NB4 (cell line): Measurements from ENCODE around the gene NAA20.

Source experiments
- TF ChIP-seq, protein P1 (sequence below): IDR thresholded peaks from one replicate; pipeline ENCODE4 v1.5.1; 2012; ENCODE audit warnings: low read depth, low read length
- TF ChIP-seq, protein P2 (sequence below): IDR thresholded peaks from 2 replicates; pipeline ENCODE4 v1.6.1; 2011; ENCODE audit warnings: low read depth, low read length

GRCh38 chr20:20060234-20060998 is 43.3 kb downstream of the NAA20 start:
- TF ChIP-seq, protein P1, sequence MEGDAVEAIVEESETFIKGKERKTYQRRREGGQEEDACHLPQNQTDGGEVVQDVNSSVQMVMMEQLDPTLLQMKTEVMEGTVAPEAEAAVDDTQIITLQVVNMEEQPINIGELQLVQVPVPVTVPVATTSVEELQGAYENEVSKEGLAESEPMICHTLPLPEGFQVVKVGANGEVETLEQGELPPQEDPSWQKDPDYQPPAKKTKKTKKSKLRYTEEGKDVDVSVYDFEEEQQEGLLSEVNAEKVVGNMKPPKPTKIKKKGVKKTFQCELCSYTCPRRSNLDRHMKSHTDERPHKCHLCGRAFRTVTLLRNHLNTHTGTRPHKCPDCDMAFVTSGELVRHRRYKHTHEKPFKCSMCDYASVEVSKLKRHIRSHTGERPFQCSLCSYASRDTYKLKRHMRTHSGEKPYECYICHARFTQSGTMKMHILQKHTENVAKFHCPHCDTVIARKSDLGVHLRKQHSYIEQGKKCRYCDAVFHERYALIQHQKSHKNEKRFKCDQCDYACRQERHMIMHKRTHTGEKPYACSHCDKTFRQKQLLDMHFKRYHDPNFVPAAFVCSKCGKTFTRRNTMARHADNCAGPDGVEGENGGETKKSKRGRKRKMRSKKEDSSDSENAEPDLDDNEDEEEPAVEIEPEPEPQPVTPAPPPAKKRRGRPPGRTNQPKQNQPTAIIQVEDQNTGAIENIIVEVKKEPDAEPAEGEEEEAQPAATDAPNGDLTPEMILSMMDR = no peak
- TF ChIP-seq, protein P2, sequence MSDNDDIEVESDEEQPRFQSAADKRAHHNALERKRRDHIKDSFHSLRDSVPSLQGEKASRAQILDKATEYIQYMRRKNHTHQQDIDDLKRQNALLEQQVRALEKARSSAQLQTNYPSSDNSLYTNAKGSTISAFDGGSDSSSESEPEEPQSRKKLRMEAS = no peak
